ENCODE results near the gene LPO.

GRCh38 chr17:58229881-58230280 lies 8.5 kb upstream of the LPO start:
- TF ChIP-seq TAF1 (IDR thresholded peaks at IDR 0.05; ENCODE audit: low read depth) (no peak), MAX (IDR thresholded peaks at IDR 0.05) (no peak), EGR1 (IDR thresholded peaks at IDR 0.05) (no peak), YY1 (IDR thresholded peaks at IDR 0.05; ENCODE audit: low read depth) (no peak), EP300 (IDR thresholded peaks at IDR 0.05; ENCODE audit: borderline replicate concordance) (no peak), FOXM1 (IDR thresholded peaks at IDR 0.05; ENCODE audit: borderline replicate concordance, low read depth) (no peak), REST (IDR thresholded peaks at IDR 0.05; ENCODE audit: low read depth) (no peak), CEBPB (IDR thresholded peaks at IDR 0.05) (no peak)
